GM23338 (cell line): ENCODE results near the gene PRAC1. TPM values are rescaled to one million over a fixed set of nuclear protein-coding genes. Genes with fewer than 3 reads are reported as not detected.
A peak's percentile ranks its signal among the peaks of the same experiment; 100 is the strongest.

Source experiments
- ATAC-seq: fragments of 200-7000 bp; cut with Tn5 transposase; 3 replicates; pipeline ENCODE4 v1.9.1; 2020
- DNase-seq: peaks from one replicate; pipeline ENCODE4 v3.0.0-alpha.2; 2015; ENCODE audit warnings: low spot score
- H2AFZ ChIP-seq: fragments of 200-600 bp; sonication (generic); 2 replicates; pipeline ENCODE4 v1.8.0; 2016; ENCODE audit warnings: antibody characterized with exemption, mild to moderate bottlenecking, moderate library complexity
- H3F3A ChIP-seq: fragments of 200-600 bp; sonication (generic); replicated peaks from 2 replicates; pipeline ENCODE4 v1.8.0; 2017; ENCODE audit warnings: antibody characterized with exemption, mixed run types, low read depth
- H3K27ac ChIP-seq: fragments of 200-600 bp; sonication (generic); 2 replicates; pipeline ENCODE4 v1.6.1; 2016; ENCODE audit warnings: low read depth
- H3K27me3 ChIP-seq: fragments of 200-600 bp; sonication (generic); 2 replicates; pipeline ENCODE4 v1.8.0; 2016; ENCODE audit warnings: mild to moderate bottlenecking, mixed run types, moderate library complexity; ENCODE audit not compliant: insufficient read depth
- H3K36me3 ChIP-seq: fragments of 200-600 bp; sonication (generic); 2 replicates; pipeline ENCODE4 v1.8.0; 2016; ENCODE audit warnings: mild to moderate bottlenecking; ENCODE audit not compliant: insufficient read depth
- H3K4me1 ChIP-seq: fragments of 200-600 bp; sonication (generic); 2 replicates; pipeline ENCODE4 v1.8.0; 2016; ENCODE audit warnings: mild to moderate bottlenecking, moderate library complexity; ENCODE audit not compliant: insufficient read depth
- H3K4me2 ChIP-seq: fragments of 200-600 bp; sonication (generic); 2 replicates; pipeline ENCODE4 v1.7.1; 2017; ENCODE audit warnings: mixed run types
- H3K4me3 ChIP-seq: fragments of 200-600 bp; sonication (generic); 2 replicates; pipeline ENCODE4 v1.6.1; 2016; ENCODE audit warnings: mixed run types
- H3K79me2 ChIP-seq: fragments of 200-600 bp; sonication (generic); replicated peaks from 2 replicates; pipeline ENCODE4 v1.8.0; 2017; ENCODE audit warnings: mild to moderate bottlenecking; ENCODE audit not compliant: insufficient read depth
- H3K9me2 ChIP-seq: fragments of 200-600 bp; sonication (generic); 2 replicates; pipeline ENCODE4 v1.8.0; 2017; ENCODE audit not compliant: insufficient read depth
- H4K20me1 ChIP-seq: fragments of 200-600 bp; sonication (generic); replicated peaks from 2 replicates; pipeline ENCODE4 v1.8.0; 2017; ENCODE audit warnings: mild to moderate bottlenecking; ENCODE audit not compliant: insufficient read depth
- H3K27ac Mint-ChIP-seq: 2 replicates; pipeline ENCODE4 v1.8.0; 2020; ENCODE audit warnings: inconsistent platforms, mild to moderate bottlenecking, moderate library complexity, mixed read lengths
- H3K27me3 Mint-ChIP-seq: 3 replicates; pipeline ENCODE4 v1.8.0; 2022; ENCODE audit warnings: low read depth, mild to moderate bottlenecking, moderate library complexity, mixed read lengths, inconsistent platforms; ENCODE audit not compliant: insufficient read depth, poor library complexity
- H3K36me3 Mint-ChIP-seq: 3 replicates; pipeline ENCODE4 v1.8.0; 2021; ENCODE audit warnings: low read depth, mild to moderate bottlenecking, inconsistent platforms, moderate library complexity, mixed read lengths
- H3K4me1 Mint-ChIP-seq: 3 replicates; pipeline ENCODE4 v1.8.0; 2020; ENCODE audit warnings: mild to moderate bottlenecking, inconsistent platforms, mixed read lengths
- H3K4me3 Mint-ChIP-seq: 3 replicates; pipeline ENCODE4 v1.8.0; 2021; ENCODE audit warnings: moderate library complexity, mild to moderate bottlenecking, inconsistent platforms, mixed read lengths
- H3K9me3 Mint-ChIP-seq: 3 replicates; pipeline ENCODE4 v1.8.0; 2020; ENCODE audit warnings: moderate library complexity, mild to moderate bottlenecking, inconsistent platforms, mixed read lengths
- CREB1 ChIP-seq: fragments of 250-450 bp; sonication (Bioruptor Pico); IDR thresholded peaks from 2 replicates; pipeline ENCODE4 v1.5.0; 2020; ENCODE audit warnings: low read depth, mild to moderate bottlenecking, moderate library complexity
- CTCF ChIP-seq, 2 experiments: fragments of 200-600 bp in 1 of 2; sonication (generic) in 1 of 2; conservative IDR thresholded peaks; 2 replicates each; pipeline versions ENCODE4 v1.5.1 to v1.6.1; 2016 to 2017; ENCODE audit warnings: antibody characterized with exemption in 2 of 2, low read depth in 2 of 2, mild to moderate bottlenecking in 2 of 2, moderate library complexity in 1 of 2
- EZH2 ChIP-seq: fragments of 200-600 bp; sonication (generic); IDR thresholded peaks from one replicate; pipeline ENCODE4 v1.8.0; 2017; ENCODE audit warnings: antibody characterized with exemption, mild to moderate bottlenecking, low read depth; ENCODE audit not compliant: unreplicated experiment
- JUNB ChIP-seq: IDR thresholded peaks from one replicate; pipeline ENCODE4 v1.6.1; 2016; ENCODE audit warnings: antibody characterized with exemption; ENCODE audit not compliant: unreplicated experiment
- NANOG ChIP-seq: IDR thresholded peaks from 2 replicates; pipeline ENCODE4 v1.6.1; 2016; ENCODE audit warnings: antibody characterized with exemption, borderline replicate concordance
- POLR2AphosphoS5 ChIP-seq: IDR thresholded peaks from 2 replicates; pipeline ENCODE4 v1.6.1; 2016; ENCODE audit warnings: antibody characterized with exemption, low read depth
- ZNF462 ChIP-seq: fragments of 250-450 bp; sonication (Bioruptor Pico); IDR thresholded peaks from 2 replicates; pipeline ENCODE4 v1.5.0; 2020; ENCODE audit warnings: mild to moderate bottlenecking, moderate library complexity
- polyA plus RNA-seq: library from polyadenylated mRNA; unstranded; fragments of >200 nt; fragmentation: Nextera tagmentation; extraction: Ambion mirVana; gene quantifications from 2 replicates; pipeline ENCODE4 v1.2.1, GENCODE V29; 2016
- total RNA-seq: library from RNA; depleted of rRNA; stranded (reverse); fragments of >200 nt; shearing (Covaris generic); gene quantifications from 2 replicates; pipeline ENCODE4 v1.2.3, GENCODE V29; 2014

The PRAC1 gene
- total and polyA plus RNA-seq, 2 experiments from 2014 or later = not detected

- no peak for TF ChIP-seq ZNF462 (CRISPR knock-in tag)
- TF ChIP-seq EZH2 = peak; percentile 22
Observed at GRCh38 chr17:48718227-48718760, 4.0 kb downstream of the PRAC1 start (continued).

GRCh38 chr17:48717367-48718226 is 4.7 kb downstream of the PRAC1 start:
- H3K4me3 ChIP-seq = peak overlapping the region; percentile 57
- no peaks in the 10 kb centered on the region for H3K79me2 ChIP-seq
- Mint-ChIP-seq H3K4me3 (peak overlapping the region; percentile 73; the same call in 2 of the 3 replicates), H3K27ac (no peak overlapping the region), H3K36me3 (no peaks in the 10 kb centered on the region), H3K4me1 (peaks cover 31% of the 10 kb centered on the region), H3K27me3 (peaks cover 90% of the 10 kb centered on the region), H3K9me3 (no peaks in the 10 kb centered on the region; the same call in 2 of the 3 replicates)
- no peak overlapping the region for H3K27ac ChIP-seq
- H3K27me3 ChIP-seq = peaks cover 95% of the 10 kb centered on the region
- DNase-seq (no peak), ATAC-seq (no peak)
- peaks cover 32% of the 10 kb centered on the region for H3F3A ChIP-seq
- H3K36me3 ChIP-seq = no peaks in the 10 kb centered on the region
- H3K4me1 ChIP-seq = peaks cover 27% of the 10 kb centered on the region
- peak overlapping the region; percentile 75 for H3K4me2 ChIP-seq
- no peak overlapping the region for H2AFZ ChIP-seq
- H3K9me2 ChIP-seq = no peaks in the 10 kb centered on the region
- H4K20me1 ChIP-seq = peaks cover 9% of the 10 kb centered on the region
- TF ChIP-seq JUNB (no peak), EZH2 (no peak), CTCF (conservative IDR thresholded peaks at IDR 0.05; ENCODE audit: low read depth in 2 of 2) (no peak), POLR2AphosphoS5 (no peak), NANOG (no peak), CREB1 (CRISPR knock-in tag) (no peak)
